Inflammatory macrophage treated with lipopolysaccharide for 4 hours (primary cell): ENCODE data around the gene PKIB.

Experiments
- DNase-seq: peaks from one replicate; pipeline ENCODE4 v3.0.0-alpha.2; 2020

Gene PKIB

GRCh38 chr6:122749451-122750050 is 139.3 kb downstream of the PKIB start:
- DNase-seq: no peak

- DNase-seq: peak; percentile 8
Measured at GRCh38 chr6:122751326-122751725, 141.1 kb downstream of the PKIB start.

GRCh38 chr6:122752459-122752858 is 142.3 kb downstream of the PKIB start:
- peak; percentile 60 for DNase-seq

GRCh38 chr6:122753000-122753687 is 142.9 kb downstream of the PKIB start:
- DNase-seq: no peak

GRCh38 chr6:122753688-122754056 is 143.5 kb downstream of the PKIB start:
- DNase-seq: peak; percentile 8

GRCh38 chr6:122754191-122754731 is 144.1 kb downstream of the PKIB start:
- peak; percentile 36 for DNase-seq

GRCh38 chr6:122755901-122756300 is 145.7 kb downstream of the PKIB start:
- no peak for DNase-seq

GRCh38 chr6:122758927-122759334 is 148.7 kb downstream of the PKIB start:
- DNase-seq: peak; percentile 93

GRCh38 chr6:122760330-122760729 is 150.1 kb downstream of the PKIB start:
- DNase-seq: no peak

- no peak for DNase-seq
Measured at GRCh38 chr6:122766256-122766655, 156.1 kb downstream of the PKIB start.

- DNase-seq: peak; percentile 96
Measured at GRCh38 chr6:122770835-122771601, 160.8 kb downstream of the PKIB start.

GRCh38 chr6:122772724-122773415 is 162.7 kb downstream of the PKIB start:
- DNase-seq: no peak
